Activated naive CD8-positive, alpha-beta T cell treated with anti-CD3 and anti-CD28 coated beads, Interleukin-2, amount 10 ng/mL, durations not matched to agents 7 days and 5 days (primary cell): ENCODE data around the gene CAMKK1. TPM values are rescaled to one million over a fixed set of nuclear protein-coding genes. Genes with fewer than 3 reads are reported as not detected.

Experiments
- ATAC-seq: fragments of 150-1000 bp; cut with Tn5 transposase; one replicate; pipeline ENCODE4 v1.10.0; 2021; ENCODE audit warnings: low read depth, moderate library complexity
- POLR2A ChIA-PET: fragments of 350-600 bp; sonication (Branson Sonifier 250); formaldehyde crosslinking; loops from one replicate; lab custom pipeline; 2021; ENCODE audit warnings: antibody characterized with exemption; lab: Charles Lee
- DNase-seq: peaks from one replicate; pipeline ENCODE4 v3.0.0; 2021
- H3K27ac Mint-ChIP-seq: one replicate; pipeline ENCODE4 v1.8.0; 2022; ENCODE audit warnings: mild to moderate bottlenecking, mixed read lengths
- H3K27me3 Mint-ChIP-seq: one replicate; pipeline ENCODE4 v1.8.0; 2022; ENCODE audit warnings: mild to moderate bottlenecking, moderate library complexity, mixed read lengths
- H3K36me3 Mint-ChIP-seq: one replicate; pipeline ENCODE4 v1.8.0; 2021; ENCODE audit warnings: mild to moderate bottlenecking, mixed read lengths
- H3K4me1 Mint-ChIP-seq: one replicate; pipeline ENCODE4 v1.8.0; 2021; ENCODE audit warnings: mixed read lengths
- H3K4me3 Mint-ChIP-seq: one replicate; pipeline ENCODE4 v1.8.0; 2022; ENCODE audit warnings: mild to moderate bottlenecking, moderate library complexity, mixed read lengths
- H3K9me3 Mint-ChIP-seq: one replicate; pipeline ENCODE4 v1.8.0; 2021; ENCODE audit warnings: mixed read lengths
- total RNA-seq, 2 experiments: library from RNA; stranded (reverse); gene quantifications; one replicate each; pipeline ENCODE4 v1.2.3, GENCODE V29; 2021

The CAMKK1 gene
- total RNA-seq, 2 experiments from 2014 or later = 4.5 to 4.7 TPM

DNA sequence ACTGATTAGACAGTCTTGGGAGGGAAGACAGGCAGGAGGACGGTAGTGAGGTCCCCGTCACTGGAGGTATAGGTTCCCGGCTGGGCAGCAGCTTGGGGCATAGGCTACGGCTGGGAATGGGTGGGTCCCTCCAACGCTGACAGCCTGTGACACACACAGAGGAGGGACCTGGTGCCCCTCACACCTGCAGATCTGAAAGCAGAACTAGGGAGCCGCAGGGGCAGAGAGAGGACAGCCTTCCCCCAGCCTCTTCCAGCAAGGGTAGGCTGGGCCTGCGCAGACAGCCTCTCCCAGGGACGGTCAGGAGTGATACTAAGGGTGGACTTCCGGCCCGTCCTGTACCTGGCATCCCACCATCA, 21.4 kb upstream of the CAMKK1 start:
- POLR2A ChIA-PET = interaction anchor here (0.5 to 2.4 kb wide), 6 partner anchors 10 to 129 kb away, joined by 3 to 6 read pairs (median 4); no protein-coding TSS in a partner anchor
- H3K9me3 Mint-ChIP-seq = no peaks in the 10 kb centered on the region
- no peak for DNase-seq
- no peaks in the 10 kb centered on the region for H3K36me3 Mint-ChIP-seq
- no peaks in the 10 kb centered on the region for H3K27me3 Mint-ChIP-seq
- H3K4me3 Mint-ChIP-seq = no peak overlapping the region
- peaks cover 35% of the 10 kb centered on the region for H3K4me1 Mint-ChIP-seq
- H3K27ac Mint-ChIP-seq = peak overlapping the region; percentile 64
- ATAC-seq = no peak

DNA sequence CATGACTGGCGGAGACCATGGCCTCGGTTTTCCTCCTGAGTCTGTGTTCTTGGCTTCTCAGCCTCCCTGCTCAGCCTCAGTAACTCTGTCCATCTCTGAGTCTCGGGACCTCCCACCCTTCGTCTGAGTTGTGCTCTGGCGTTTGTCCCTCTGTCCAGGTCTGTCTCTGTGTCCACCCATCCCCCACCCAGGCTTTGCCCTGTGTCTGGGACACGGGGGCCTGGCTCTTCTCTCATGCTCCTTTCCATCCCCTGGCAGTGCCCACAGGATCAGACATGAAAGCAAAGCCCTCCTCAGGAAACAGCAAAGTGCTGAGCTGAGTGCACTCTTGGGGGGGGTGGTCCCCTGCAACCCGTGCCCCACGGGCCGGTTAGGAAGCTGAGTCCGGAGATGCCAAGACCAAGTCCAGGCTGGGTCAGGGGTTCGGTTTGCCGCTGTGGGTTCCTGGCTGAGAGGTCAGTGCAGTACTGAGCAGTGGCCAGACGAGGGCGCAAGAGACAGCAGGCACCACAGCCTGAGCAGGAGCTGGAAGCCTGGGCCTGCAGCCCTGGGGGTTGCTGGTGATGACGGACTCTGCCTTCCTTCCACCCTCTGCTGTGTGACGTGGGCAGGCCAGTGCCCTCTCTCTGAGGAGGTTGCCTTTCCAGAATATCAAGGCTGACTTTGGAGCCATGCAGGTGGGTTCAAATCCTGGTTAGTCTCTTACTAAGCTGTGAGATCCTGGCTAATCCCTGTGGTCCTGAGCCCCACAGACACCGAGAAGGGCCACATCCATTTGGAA, 20.9 kb upstream of the CAMKK1 start:
- H3K4me1 Mint-ChIP-seq = peaks cover 35% of the 10 kb centered on the region
- peak; percentile 89 for DNase-seq
- peak overlapping the region; percentile 64 for H3K27ac Mint-ChIP-seq
- no peaks in the 10 kb centered on the region for H3K27me3 Mint-ChIP-seq
- ATAC-seq = peak; percentile 72
- no peaks in the 10 kb centered on the region for H3K9me3 Mint-ChIP-seq
- H3K36me3 Mint-ChIP-seq = no peaks in the 10 kb centered on the region
- no peak overlapping the region for H3K4me3 Mint-ChIP-seq
- POLR2A ChIA-PET = interaction anchor here (0.5 to 2.9 kb wide), 8 partner anchors 10 to 130 kb away, joined by 3 to 10 read pairs (median 4); partner anchors contain the start of gene NCBP3

DNA sequence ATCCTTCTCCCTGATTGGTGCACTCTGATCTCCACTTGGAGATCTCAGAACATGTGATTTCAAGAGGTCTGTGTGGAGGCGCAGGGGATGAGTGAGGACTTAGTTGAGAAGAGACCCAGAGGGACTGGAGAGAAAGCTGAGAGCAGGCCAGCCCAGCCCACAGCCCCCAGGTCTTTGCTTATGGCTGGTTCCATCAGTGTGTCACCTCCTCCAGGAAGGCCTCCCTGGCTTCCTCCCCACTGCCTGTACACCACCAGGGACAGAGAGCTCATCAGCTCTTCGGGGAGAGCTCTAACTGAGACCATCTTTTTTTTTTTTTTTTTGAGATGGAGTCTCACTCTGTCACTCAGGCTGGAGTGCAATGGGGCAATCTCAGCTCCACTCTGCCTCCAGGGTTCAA, 20.0 kb upstream of the CAMKK1 start:
- Mint-ChIP-seq H3K36me3 (no peaks in the 10 kb centered on the region), H3K9me3 (no peaks in the 10 kb centered on the region), H3K27me3 (no peaks in the 10 kb centered on the region), H3K27ac (peak overlapping the region; percentile 17), H3K4me1 (peaks cover 35% of the 10 kb centered on the region), H3K4me3 (no peak overlapping the region)
- DNase-seq (no peak), ATAC-seq (no peak)
- POLR2A ChIA-PET = interaction anchor here (0.6 to 2.9 kb wide), 5 partner anchors 11 to 93 kb away, joined by 3 to 10 read pairs (median 4); partner anchors contain the start of gene NCBP3

DNA sequence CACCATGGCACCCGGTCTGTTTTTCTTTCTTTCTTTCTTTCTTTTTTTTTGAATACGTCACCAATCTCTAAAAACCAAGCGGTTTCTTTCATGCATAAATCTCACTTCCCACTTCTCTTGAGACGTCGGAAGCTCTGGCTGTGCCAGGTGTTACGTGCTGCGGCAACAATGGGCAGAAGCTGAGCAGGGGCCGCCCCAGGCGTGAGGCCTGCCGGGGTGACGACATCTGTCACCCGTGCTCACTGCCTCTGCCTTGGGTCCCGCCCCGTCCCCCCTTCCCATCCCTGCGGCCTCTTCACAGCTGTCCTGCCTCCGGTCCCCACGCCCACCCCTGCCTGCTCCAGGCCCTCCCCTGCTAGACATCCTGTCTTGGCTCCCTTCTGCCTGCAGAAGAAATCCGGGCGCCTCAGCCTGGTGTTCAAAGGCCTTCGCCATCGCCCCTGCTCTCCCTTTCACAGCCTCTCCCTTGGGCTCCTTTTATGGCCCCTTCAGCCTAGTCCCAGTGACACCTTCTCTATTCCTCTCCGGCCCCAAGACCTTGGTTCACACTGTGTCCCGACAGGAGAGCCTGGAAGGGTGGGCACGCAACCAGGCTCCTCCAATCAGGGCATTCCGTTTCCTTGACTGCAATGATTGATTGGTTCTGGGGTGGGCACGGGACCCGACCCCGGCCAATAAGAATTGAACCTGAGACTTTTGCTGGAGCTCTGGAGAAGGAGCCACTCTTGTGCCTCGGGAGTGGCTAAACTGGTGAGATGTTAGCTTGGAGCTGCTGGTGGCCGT, 18.6 kb upstream of the CAMKK1 start:
- Mint-ChIP-seq H3K27me3 (no peaks in the 10 kb centered on the region), H3K27ac (peak overlapping the region; percentile 90), H3K9me3 (no peaks in the 10 kb centered on the region), H3K4me3 (peak overlapping the region; percentile 73), H3K36me3 (no peaks in the 10 kb centered on the region), H3K4me1 (peaks cover 27% of the 10 kb centered on the region)
- ATAC-seq (peak; percentile 80), DNase-seq (peak; percentile 67)
- POLR2A ChIA-PET = interaction anchor here (0.6 to 2.9 kb wide), 4 partner anchors 54 to 172 kb away, joined by 3 to 10 read pairs (median 3); partner anchors contain the start of gene NCBP3

GRCh38 chr17:3910420-3911270, 17.8 kb upstream of the CAMKK1 start:
- ATAC-seq (no peak), DNase-seq (no peak)
- Mint-ChIP-seq H3K27me3 (peaks cover 4% of the 10 kb centered on the region), H3K27ac (peak overlapping the region; percentile 90), H3K4me3 (peak overlapping the region; percentile 73), H3K9me3 (no peaks in the 10 kb centered on the region), H3K4me1 (peaks cover 23% of the 10 kb centered on the region), H3K36me3 (no peaks in the 10 kb centered on the region)
- POLR2A ChIA-PET = interaction anchor here (0.6 to 2.9 kb wide), 3 partner anchors 54 to 173 kb away, joined by 3 to 10 read pairs (median 3); partner anchors contain the start of gene NCBP3

DNA sequence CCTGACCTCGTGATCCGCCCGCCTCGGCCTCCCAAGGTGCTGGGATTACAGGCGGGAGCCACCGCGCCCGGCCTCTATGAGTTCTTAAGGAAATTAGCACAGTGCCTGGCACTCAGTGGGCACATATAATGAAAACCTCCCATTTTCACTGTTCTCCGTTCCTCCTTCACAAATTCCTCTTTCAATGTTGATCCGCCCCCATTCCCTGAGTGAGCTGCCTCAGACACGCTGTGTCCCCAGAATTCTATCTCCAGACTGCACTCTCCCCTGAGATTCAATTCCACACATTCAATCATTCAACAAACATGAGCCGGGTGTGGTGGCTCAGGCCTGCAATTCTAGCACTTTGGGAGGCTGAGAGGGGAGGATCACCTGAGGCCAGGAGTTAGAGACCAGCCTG, 16.4 kb upstream of the CAMKK1 start:
- peaks cover 4% of the 10 kb centered on the region for H3K27me3 Mint-ChIP-seq
- H3K4me1 Mint-ChIP-seq = peaks cover 19% of the 10 kb centered on the region
- POLR2A ChIA-PET = no interaction called here
- H3K27ac Mint-ChIP-seq = peak overlapping the region; percentile 37
- no peak for DNase-seq
- no peaks in the 10 kb centered on the region for H3K9me3 Mint-ChIP-seq
- no peak for ATAC-seq
- H3K36me3 Mint-ChIP-seq = no peaks in the 10 kb centered on the region
- no peak overlapping the region for H3K4me3 Mint-ChIP-seq

- DNase-seq (no peak), ATAC-seq (no peak)
- Mint-ChIP-seq H3K4me3 (no peak overlapping the region), H3K9me3 (no peaks in the 10 kb centered on the region), H3K27ac (peak overlapping the region; percentile 6), H3K27me3 (peaks cover 4% of the 10 kb centered on the region), H3K36me3 (no peaks in the 10 kb centered on the region), H3K4me1 (peaks cover 12% of the 10 kb centered on the region)
- POLR2A ChIA-PET = interaction anchor here (1.1 kb wide), 1 partner anchor 64 kb away, joined by 3 read pairs; no protein-coding TSS in a partner anchor
Observed at GRCh38 chr17:3907483-3908216, 14.8 kb upstream of the CAMKK1 start.

DNA sequence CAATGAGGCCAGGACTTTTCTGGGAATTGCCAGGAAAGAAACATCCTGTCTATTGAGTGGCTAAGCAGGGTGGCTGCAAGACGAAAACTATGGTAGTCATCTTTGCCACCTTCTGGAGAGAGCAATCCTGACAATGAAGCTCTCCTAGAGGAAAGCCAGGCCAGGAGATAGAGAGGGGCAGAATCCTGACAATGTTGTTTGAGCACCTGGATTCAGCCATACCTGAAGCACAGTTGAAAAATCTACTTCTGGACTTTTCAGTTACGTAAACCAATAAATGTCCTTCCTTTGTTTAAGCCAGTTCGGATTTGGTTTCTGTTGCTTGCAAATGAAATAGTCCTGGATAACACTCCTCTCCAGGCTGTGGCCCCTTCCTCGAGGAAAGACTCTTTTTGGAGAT, 14.0 kb upstream of the CAMKK1 start:
- Mint-ChIP-seq H3K36me3 (no peaks in the 10 kb centered on the region), H3K4me1 (peaks cover 11% of the 10 kb centered on the region), H3K4me3 (no peak overlapping the region), H3K27me3 (peaks cover 4% of the 10 kb centered on the region), H3K27ac (no peak overlapping the region), H3K9me3 (no peaks in the 10 kb centered on the region)
- POLR2A ChIA-PET = interaction anchor here (1.1 kb wide), 1 partner anchor 63 kb away, joined by 3 read pairs; no protein-coding TSS in a partner anchor
- no peak for ATAC-seq
- no peak for DNase-seq

DNA sequence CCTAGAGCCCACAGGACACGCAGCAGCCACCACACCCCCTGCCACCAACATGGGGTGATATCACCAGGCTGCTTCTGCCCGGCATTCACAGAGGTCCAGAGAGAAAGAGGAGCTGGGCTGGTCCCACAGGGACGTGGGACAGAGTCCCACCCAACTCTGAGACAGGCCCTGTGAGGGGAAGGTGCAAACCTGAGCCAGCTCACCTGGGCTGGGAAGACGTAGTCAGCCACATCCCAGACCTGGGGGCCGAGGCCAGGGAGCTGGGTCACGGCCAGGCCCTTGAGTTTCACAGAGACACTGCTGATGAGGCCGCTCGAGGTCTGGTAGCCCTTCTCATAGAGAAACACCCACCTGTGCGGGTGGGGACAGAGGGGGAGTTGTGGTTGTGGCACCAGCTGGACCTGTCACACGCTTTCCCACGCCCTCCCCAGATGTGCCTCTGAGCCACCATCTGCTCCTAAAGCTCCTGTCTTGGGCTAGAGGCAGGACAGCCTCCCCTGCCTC, 12.2 kb upstream of the CAMKK1 start:
- Mint-ChIP-seq H3K27me3 (peaks cover 6% of the 10 kb centered on the region), H3K36me3 (no peaks in the 10 kb centered on the region), H3K27ac (no peak overlapping the region), H3K4me1 (no peaks in the 10 kb centered on the region), H3K9me3 (no peaks in the 10 kb centered on the region), H3K4me3 (no peak overlapping the region)
- ATAC-seq (no peak), DNase-seq (no peak)
- POLR2A ChIA-PET = interaction anchor here (1.2 kb wide), 1 partner anchor 11 kb away, joined by 3 read pairs; no protein-coding TSS in a partner anchor

DNA sequence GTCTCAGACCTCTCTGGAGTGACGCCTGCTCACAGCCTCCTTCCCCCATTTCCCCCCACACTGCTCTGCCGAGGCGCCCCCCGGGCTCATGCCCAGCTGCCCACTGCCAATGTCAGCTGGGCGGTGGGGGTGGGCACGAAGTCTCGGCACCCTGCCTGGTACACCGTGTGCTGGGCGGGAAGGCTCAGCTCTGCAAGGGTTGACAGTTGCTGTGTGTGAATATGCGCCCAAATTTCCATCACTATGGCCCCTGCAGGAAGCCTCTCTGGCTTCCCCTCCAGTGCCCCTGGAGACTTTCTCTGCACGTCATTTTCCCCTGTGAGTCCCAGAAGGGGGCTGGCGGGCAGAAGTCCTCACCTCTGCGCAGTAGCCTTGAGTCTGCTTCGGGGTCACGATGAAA, 11.6 kb upstream of the CAMKK1 start:
- ATAC-seq (no peak), DNase-seq (no peak)
- Mint-ChIP-seq H3K4me3 (no peak overlapping the region), H3K27me3 (peaks cover 6% of the 10 kb centered on the region), H3K36me3 (no peaks in the 10 kb centered on the region), H3K9me3 (no peaks in the 10 kb centered on the region), H3K27ac (no peak overlapping the region), H3K4me1 (no peaks in the 10 kb centered on the region)
- POLR2A ChIA-PET = no interaction called here

DNA sequence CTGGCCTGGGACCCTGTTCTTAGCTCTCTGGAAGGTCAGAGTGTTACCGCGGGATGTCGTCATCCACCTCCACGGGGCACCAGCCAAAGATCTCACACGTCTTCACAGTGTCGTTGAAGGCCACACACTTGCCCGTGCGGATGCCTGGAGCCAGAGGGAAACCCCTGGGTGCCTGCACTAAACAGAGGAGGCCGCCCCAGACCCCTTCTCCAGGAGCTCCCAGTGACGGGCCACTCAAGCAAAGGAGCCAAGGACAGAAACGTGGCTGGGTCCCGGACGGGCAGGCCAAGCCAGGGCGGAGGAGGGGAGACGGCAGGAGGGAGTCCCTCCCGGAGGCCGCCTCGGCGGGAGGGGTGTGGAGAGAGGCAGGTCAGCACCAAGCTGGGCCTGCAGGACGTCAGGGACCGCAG, 11.0 kb upstream of the CAMKK1 start:
- DNase-seq (no peak), ATAC-seq (no peak)
- Mint-ChIP-seq H3K36me3 (no peaks in the 10 kb centered on the region), H3K9me3 (no peaks in the 10 kb centered on the region), H3K27ac (no peak overlapping the region), H3K4me3 (no peak overlapping the region), H3K27me3 (peaks cover 6% of the 10 kb centered on the region), H3K4me1 (no peaks in the 10 kb centered on the region)
- POLR2A ChIA-PET = no interaction called here
